OCI-LY1 (cell line): ENCODE data around the gene FMN1.

Experiments
- H2AFZ ChIP-seq: fragments of 200-600 bp; sonication (generic), shearing (Covaris generic); 2 replicates; pipeline ENCODE4 v1.6.0; 2014; ENCODE audit warnings: antibody characterized with exemption, mild to moderate bottlenecking, low read length
- H3F3A ChIP-seq: fragments of 200-600 bp; sonication (generic), shearing (Covaris generic); 2 replicates; pipeline ENCODE4 v1.6.0; 2014; ENCODE audit warnings: mild to moderate bottlenecking, antibody characterized with exemption, low read length, moderate library complexity; ENCODE audit not compliant: insufficient read depth
- H3K27ac ChIP-seq: fragments of 200-600 bp; sonication (generic); 2 replicates; pipeline ENCODE4 v1.5.1; 2014; ENCODE audit warnings: low read length, mixed run types, mild to moderate bottlenecking, low read depth; ENCODE audit not compliant: poor library complexity, severe bottlenecking
- H3K27me3 ChIP-seq: fragments of 200-600 bp; sonication (generic); 2 replicates; pipeline ENCODE4 v1.6.0; 2014; ENCODE audit warnings: antibody characterized with exemption, mild to moderate bottlenecking, low read length, moderate library complexity; ENCODE audit not compliant: insufficient read depth
- H3K36me3 ChIP-seq: fragments of 200-600 bp; sonication (generic); 2 replicates; pipeline ENCODE4 v1.6.1; 2014; ENCODE audit warnings: mild to moderate bottlenecking, antibody characterized with exemption, low read length, moderate library complexity, mixed read lengths; ENCODE audit not compliant: insufficient read depth
- H3K4me1 ChIP-seq: fragments of 200-600 bp; sonication (generic); 2 replicates; pipeline ENCODE4 v1.5.1; 2014; ENCODE audit warnings: mild to moderate bottlenecking, low read length, moderate library complexity; ENCODE audit not compliant: insufficient read depth, severe bottlenecking
- H3K4me2 ChIP-seq: fragments of 200-600 bp; sonication (generic), shearing (Covaris generic); 2 replicates; pipeline ENCODE4 v1.6.1; 2014; ENCODE audit warnings: low read length
- H3K4me3 ChIP-seq: fragments of 200-600 bp; sonication (generic); 2 replicates; pipeline ENCODE4 v1.5.1; 2014; ENCODE audit warnings: low read length, low read depth, mild to moderate bottlenecking, mixed read lengths; ENCODE audit not compliant: poor library complexity, severe bottlenecking
- H3K79me2 ChIP-seq: fragments of 200-600 bp; shearing (Covaris generic); 2 replicates; pipeline ENCODE4 v1.6.1; 2016; ENCODE audit warnings: mixed run types, low read length, mixed read lengths; ENCODE audit not compliant: insufficient read depth
- H3K9ac ChIP-seq: fragments of 200-600 bp; sonication (generic), shearing (Covaris generic); 2 replicates; pipeline ENCODE4 v1.6.1; 2014; ENCODE audit warnings: mild to moderate bottlenecking, low read length, mixed read lengths
- H3K9me2 ChIP-seq: fragments of 200-600 bp; sonication (generic), shearing (Covaris generic); 2 replicates; pipeline ENCODE4 v1.6.1; 2014; ENCODE audit warnings: low read depth, mild to moderate bottlenecking, low read length, mixed read lengths
- H3K9me3 ChIP-seq: fragments of 200-600 bp; shearing (Covaris generic); 2 replicates; pipeline ENCODE4 v1.6.1; 2014; ENCODE audit warnings: low read length, mixed read lengths
- H4K20me1 ChIP-seq: fragments of 200-600 bp; sonication (generic), shearing (Covaris generic); 2 replicates; pipeline ENCODE4 v1.6.0; 2016; ENCODE audit warnings: mild to moderate bottlenecking, low read length; ENCODE audit not compliant: insufficient read depth
- CTCF ChIP-seq: fragments of 200-600 bp; sonication (generic), shearing (Covaris generic); IDR thresholded peaks from 2 replicates; pipeline ENCODE4 v1.5.1; 2017; ENCODE audit warnings: mild to moderate bottlenecking, antibody characterized with exemption, low read length, moderate library complexity, mixed read lengths
- EZH2 ChIP-seq: fragments of 200-600 bp; sonication (generic), shearing (Covaris generic); IDR thresholded peaks from 2 replicates; pipeline ENCODE4 v1.8.0; 2017; ENCODE audit warnings: borderline replicate concordance, mixed run types, mild to moderate bottlenecking, antibody characterized with exemption, low read length, moderate library complexity, mixed read lengths

FMN1 gene

GRCh38 chr15:33098094-33099058, 96.1 kb downstream of the FMN1 start:
- H3K27ac ChIP-seq = no peak overlapping the region
- H3K9me3 ChIP-seq = no peaks in the 10 kb centered on the region
- H3F3A ChIP-seq = no peaks in the 10 kb centered on the region
- no peak overlapping the region for H2AFZ ChIP-seq
- H3K4me1 ChIP-seq = no peaks in the 10 kb centered on the region
- H3K27me3 ChIP-seq = no peaks in the 10 kb centered on the region; the same call in 1 of the 2 replicates
- H3K36me3 ChIP-seq = no peaks in the 10 kb centered on the region
- no peak overlapping the region for H3K4me3 ChIP-seq
- no peak for TF ChIP-seq EZH2
- no peak for TF ChIP-seq CTCF
- no peaks in the 10 kb centered on the region for H4K20me1 ChIP-seq
- H3K9me2 ChIP-seq = no peaks in the 10 kb centered on the region
- H3K9ac ChIP-seq = no peak overlapping the region
- no peak overlapping the region for H3K4me2 ChIP-seq
- H3K79me2 ChIP-seq = no peaks in the 10 kb centered on the region

GRCh38 chr15:33096134-33096533, 98.4 kb downstream of the FMN1 start:
- no peaks in the 10 kb centered on the region for H3F3A ChIP-seq
- no peaks in the 10 kb centered on the region for H3K36me3 ChIP-seq
- no peak overlapping the region for H3K9ac ChIP-seq
- H3K4me2 ChIP-seq = no peak overlapping the region
- no peaks in the 10 kb centered on the region for H3K4me1 ChIP-seq
- no peak overlapping the region for H2AFZ ChIP-seq
- no peak overlapping the region for H3K27ac ChIP-seq
- H4K20me1 ChIP-seq = no peaks in the 10 kb centered on the region
- TF ChIP-seq CTCF (no peak), EZH2 (no peak)
- H3K9me2 ChIP-seq = no peaks in the 10 kb centered on the region
- H3K4me3 ChIP-seq = no peak overlapping the region
- H3K79me2 ChIP-seq = no peaks in the 10 kb centered on the region
- peaks cover 3% of the 10 kb centered on the region; the same call in 1 of the 2 replicates for H3K27me3 ChIP-seq
- no peaks in the 10 kb centered on the region for H3K9me3 ChIP-seq

GRCh38 chr15:33095641-33096040, 98.9 kb downstream of the FMN1 start:
- no peak overlapping the region for H3K4me2 ChIP-seq
- no peak overlapping the region for H3K27ac ChIP-seq
- no peaks in the 10 kb centered on the region for H3K79me2 ChIP-seq
- H2AFZ ChIP-seq = no peak overlapping the region
- no peaks in the 10 kb centered on the region for H4K20me1 ChIP-seq
- no peaks in the 10 kb centered on the region for H3K4me1 ChIP-seq
- no peaks in the 10 kb centered on the region for H3K9me2 ChIP-seq
- no peaks in the 10 kb centered on the region for H3F3A ChIP-seq
- H3K9me3 ChIP-seq = no peaks in the 10 kb centered on the region
- TF ChIP-seq EZH2 (no peak), CTCF (no peak)
- no peak overlapping the region for H3K4me3 ChIP-seq
- H3K36me3 ChIP-seq = no peaks in the 10 kb centered on the region
- no peak overlapping the region for H3K9ac ChIP-seq
- peaks cover 3% of the 10 kb centered on the region; the same call in 1 of the 2 replicates for H3K27me3 ChIP-seq
